Caco-2 (cell line): ENCODE results near the gene SYNPO2. TPM values are rescaled to one million over a fixed set of nuclear protein-coding genes. Genes with fewer than 3 reads are reported as not detected.

Experiments used
- BruUV-seq: library from RNA; stranded (reverse); fragments of 400-500 nt; replicated peaks from 2 replicates; lab custom pipeline; 2021; lab: Mats Ljungman, UMichigan
- CTCF ChIA-PET: fragments of 300-600 bp; sonication (Branson Sonifier 250); formaldehyde crosslinking; loops from one replicate; lab custom pipeline; 2022; ENCODE audit warnings: antibody characterized with exemption; lab: Charles Lee
- POLR2A ChIA-PET: fragments of 300-600 bp; sonication (Branson Sonifier 250); formaldehyde crosslinking; loops from one replicate; lab custom pipeline; 2022; ENCODE audit warnings: antibody characterized with exemption; lab: Charles Lee
- DNase-seq, 2 experiments: peaks; one replicate each; pipeline versions ENCODE4 v3.0.0 to v3.0.0-alpha.2; 2020 to 2022
- H3K27me3 ChIP-seq: replicated peaks from 2 replicates; pipeline ENCODE4 v1.6.0; 2011; ENCODE audit warnings: low read length; ENCODE audit not compliant: control insufficient read depth, insufficient read depth
- H3K36me3 ChIP-seq: 2 replicates; pipeline ENCODE4 v1.5.1; 2011; ENCODE audit warnings: low read length; ENCODE audit not compliant: control insufficient read depth, insufficient read depth
- H3K4me1 ChIP-seq: fragments of 250-450 bp; sonication (Bioruptor Pico); 2 replicates; pipeline ENCODE4 v1.5.1; 2020; ENCODE audit warnings: mild to moderate bottlenecking
- H3K4me3 ChIP-seq: 2 replicates; pipeline ENCODE4 v1.5.1; 2011; ENCODE audit warnings: low read depth, mild to moderate bottlenecking, control low read depth, low read length
- H3K9me3 ChIP-seq: fragments of 250-450 bp; sonication (Bioruptor Pico); 2 replicates; pipeline ENCODE4 v1.5.1; 2020; ENCODE audit warnings: mild to moderate bottlenecking, moderate library complexity
- H3K27ac Mint-ChIP-seq: one replicate; pipeline ENCODE4 v1.8.0; 2022; ENCODE audit warnings: mixed read lengths; ENCODE audit not compliant: unreplicated experiment
- H3K27me3 Mint-ChIP-seq: one replicate; pipeline ENCODE4 v1.8.0; 2022; ENCODE audit warnings: mixed read lengths; ENCODE audit not compliant: insufficient read depth, unreplicated experiment
- H3K36me3 Mint-ChIP-seq: one replicate; pipeline ENCODE4 v1.8.0; 2022; ENCODE audit warnings: mild to moderate bottlenecking, mixed read lengths; ENCODE audit not compliant: insufficient read depth, unreplicated experiment
- H3K4me1 Mint-ChIP-seq: one replicate; pipeline ENCODE4 v1.8.0; 2022; ENCODE audit warnings: low read depth, mixed read lengths; ENCODE audit not compliant: unreplicated experiment
- H3K4me3 Mint-ChIP-seq: one replicate; pipeline ENCODE4 v1.8.0; 2022; ENCODE audit warnings: mild to moderate bottlenecking, moderate library complexity, mixed read lengths; ENCODE audit not compliant: unreplicated experiment
- H3K9me3 Mint-ChIP-seq: one replicate; pipeline ENCODE4 v1.8.0; 2022; ENCODE audit warnings: mixed read lengths; ENCODE audit not compliant: unreplicated experiment
- CTCF ChIP-seq, 2 experiments: fragments of 200-600 bp in 1 of 2; IDR thresholded peaks; 1 replicate in 1 of 2; 2 replicates in 1 of 2; pipeline versions ENCODE4 v1.5.1 to v1.8.0; 2011 to 2022; ENCODE audit warnings: antibody characterized with exemption in 1 of 2, control low read depth in 1 of 2, inconsistent platforms in 1 of 2, low read depth in 1 of 2, low read length in 1 of 2, mild to moderate bottlenecking in 1 of 2, moderate library complexity in 1 of 2; ENCODE audit not compliant: insufficient read depth in 1 of 2, severe bottlenecking in 1 of 2, unreplicated experiment in 1 of 2
- intact Hi-C: fragments of 100-400 bp; cut with micrococcal nuclease; formaldehyde crosslinking; loops from one replicate; pipeline ENCODE4 v1.10.0; 2022; ENCODE audit not compliant: unreplicated experiment
- total RNA-seq: library from RNA; stranded (reverse); gene quantifications from 2 replicates; pipeline ENCODE4 v1.2.3, GENCODE V29; 2022

The SYNPO2 gene
- total RNA-seq, 1 experiment from 2014 or later = 0.16 TPM

- Mint-ChIP-seq H3K4me1 (peaks cover 13% of the 10 kb centered on the region), H3K27me3 (no peaks in the 10 kb centered on the region), H3K36me3 (no peaks in the 10 kb centered on the region), H3K27ac (no peak overlapping the region), H3K4me3 (no peak overlapping the region), H3K9me3 (no peaks in the 10 kb centered on the region)
- Histone ChIP-seq H3K9me3 (no peaks in the 10 kb centered on the region), H3K36me3 (no peaks in the 10 kb centered on the region), H3K4me3 (no peak overlapping the region), H3K4me1 (peaks cover 5% of the 10 kb centered on the region), H3K27me3 (no peaks in the 10 kb centered on the region; the same call in 1 of the 2 replicates)
- POLR2A ChIA-PET = no interaction called here
- no peak for TF ChIP-seq CTCF (IDR thresholded peaks at IDR 0.05; ENCODE audit: insufficient read depth in 1 of 2, low read depth in 1 of 2, low read length in 1 of 2, severe bottlenecking in 1 of 2, unreplicated experiment in 1 of 2)
- intact Hi-C loops = no loop called here
- CTCF ChIA-PET = no interaction called here
- BruUV-seq = no TSS peak
- no peak for DNase-seq
Observed at GRCh38 chr4:118994030-118994429, 105.4 kb downstream of the SYNPO2 start.

GRCh38 chr4:118995693-118996391, 107.2 kb downstream of the SYNPO2 start:
- intact Hi-C loops = no loop called here
- no peak for TF ChIP-seq CTCF (IDR thresholded peaks at IDR 0.05; ENCODE audit: insufficient read depth in 1 of 2, low read depth in 1 of 2, low read length in 1 of 2, severe bottlenecking in 1 of 2, unreplicated experiment in 1 of 2)
- ChIA-PET POLR2A (no interaction called here), CTCF (interaction anchor here (0.6 kb wide), 1 partner anchor 334 kb away, joined by 3 read pairs; no protein-coding TSS in a partner anchor)
- no peaks in the 10 kb centered on the region for H3K36me3 ChIP-seq
- no peaks in the 10 kb centered on the region for H3K27me3 ChIP-seq
- peaks cover 5% of the 10 kb centered on the region for H3K4me1 ChIP-seq
- DNase-seq = no peak
- Mint-ChIP-seq H3K4me3 (no peak overlapping the region), H3K9me3 (no peaks in the 10 kb centered on the region), H3K27ac (no peak overlapping the region), H3K36me3 (no peaks in the 10 kb centered on the region), H3K4me1 (peaks cover 13% of the 10 kb centered on the region), H3K27me3 (no peaks in the 10 kb centered on the region)
- BruUV-seq = no TSS peak
- no peaks in the 10 kb centered on the region for H3K9me3 ChIP-seq
- no peak overlapping the region for H3K4me3 ChIP-seq

GRCh38 chr4:118997601-118998000, 108.9 kb downstream of the SYNPO2 start:
- Mint-ChIP-seq H3K9me3 (no peaks in the 10 kb centered on the region), H3K27me3 (peaks cover 3% of the 10 kb centered on the region), H3K4me3 (no peak overlapping the region), H3K4me1 (peaks cover 13% of the 10 kb centered on the region), H3K36me3 (no peaks in the 10 kb centered on the region), H3K27ac (no peak overlapping the region)
- POLR2A ChIA-PET = no interaction called here
- no peaks in the 10 kb centered on the region for H3K9me3 ChIP-seq
- TF ChIP-seq CTCF (IDR thresholded peaks at IDR 0.05; ENCODE audit: insufficient read depth in 1 of 2, low read depth in 1 of 2, low read length in 1 of 2, severe bottlenecking in 1 of 2, unreplicated experiment in 1 of 2) = no peak
- intact Hi-C loops = no loop called here
- no peaks in the 10 kb centered on the region for H3K36me3 ChIP-seq
- H3K27me3 ChIP-seq = no peaks in the 10 kb centered on the region
- CTCF ChIA-PET = no interaction called here
- no peak overlapping the region for H3K4me3 ChIP-seq
- H3K4me1 ChIP-seq = peaks cover 5% of the 10 kb centered on the region
- BruUV-seq = no TSS peak
- no peak for DNase-seq
